ENCODE data around the gene MTMR11. TPM values are rescaled to one million over a fixed set of nuclear protein-coding genes. Genes with fewer than 3 reads are reported as not detected.

The MTMR11 gene
- total and polyA plus RNA-seq, 2 of the 8 experiments (the other 6 are each of a cell fraction or from before 2014, with no cell fraction given), result 3.7 to 4.8 TPM

- TF ChIP-seq EGR1 (IDR thresholded peaks at IDR 0.05; ENCODE audit: borderline replicate concordance, low read depth, low read length) (no peak), BCL11A (IDR thresholded peaks at IDR 0.05; ENCODE audit: low read depth in 2 of 2, low read length in 2 of 2) (no peak), HDAC6 (IDR thresholded peaks at IDR 0.05; ENCODE audit: low read depth, low read length) (no peak), TEAD4 (IDR thresholded peaks at IDR 0.05; ENCODE audit: low read depth, low read length) (no peak), KDM5A (IDR thresholded peaks at IDR 0.05; ENCODE audit: low read length) (no peak)
Observed at GRCh38 chr1:149879556-149879955, 57.1 kb downstream of the MTMR11 start (continued).

Other genes with a start within 250 kb of the MTMR11 start
- not detected in 2 replicates for gene FCGR1A, start 154.2 kb downstream of the MTMR11 start, total RNA-seq (2021; fragmentation: NEBNext Ultra II Directional; extraction: Animal tissue kit (Norgen Biotek cat#: 25700))
- not detected in 2 replicates for gene FCGR1A, start 154.2 kb downstream of the MTMR11 start, polyA plus RNA-seq (2011; rRNA removed)
- 8.1 and 13.1 TPM in 2 replicates for gene BOLA1, start 37.3 kb downstream of the MTMR11 start, total RNA-seq (2021; fragmentation: NEBNext Ultra II Directional; extraction: Animal tissue kit (Norgen Biotek cat#: 25700))
- gene BOLA1, start 37.3 kb downstream of the MTMR11 start, polyA plus RNA-seq (2011; rRNA removed), result 15.4 and 24.6 TPM in 2 replicates
- gene SV2A, start 19.0 kb downstream of the MTMR11 start, total RNA-seq (2021; fragmentation: NEBNext Ultra II Directional; extraction: Animal tissue kit (Norgen Biotek cat#: 25700)), result 51.8 and 52.9 TPM in 2 replicates
- gene SV2A, start 19.0 kb downstream of the MTMR11 start, polyA plus RNA-seq (2011; rRNA removed), result 41.8 and 49.0 TPM in 2 replicates
- 119 and 122 TPM in 2 replicates for gene SF3B4, start 9.1 kb downstream of the MTMR11 start, total RNA-seq (2021; fragmentation: NEBNext Ultra II Directional; extraction: Animal tissue kit (Norgen Biotek cat#: 25700))
- gene SF3B4, start 9.1 kb downstream of the MTMR11 start, polyA plus RNA-seq (2011; rRNA removed), result 81.1 and 114 TPM in 2 replicates
- 21.5 and 22.0 TPM in 2 replicates for gene OTUD7B, start 73.8 kb upstream of the MTMR11 start, total RNA-seq (2021; fragmentation: NEBNext Ultra II Directional; extraction: Animal tissue kit (Norgen Biotek cat#: 25700))
- 4.2 and 4.4 TPM in 2 replicates for gene OTUD7B, start 73.8 kb upstream of the MTMR11 start, polyA plus RNA-seq (2011; rRNA removed)
- gene VPS45, start 130.9 kb upstream of the MTMR11 start, total RNA-seq (2021; fragmentation: NEBNext Ultra II Directional; extraction: Animal tissue kit (Norgen Biotek cat#: 25700)), result 27.6 and 29.9 TPM in 2 replicates
- 12.7 and 19.1 TPM in 2 replicates for gene VPS45, start 130.9 kb upstream of the MTMR11 start, polyA plus RNA-seq (2011; rRNA removed)
- gene PLEKHO1, start 213.0 kb upstream of the MTMR11 start, total RNA-seq (2021; fragmentation: NEBNext Ultra II Directional; extraction: Animal tissue kit (Norgen Biotek cat#: 25700)), result 35.0 and 37.0 TPM in 2 replicates
- gene PLEKHO1, start 213.0 kb upstream of the MTMR11 start, polyA plus RNA-seq (2011; rRNA removed), result 23.2 and 26.0 TPM in 2 replicates

Data from H1 (cell line).